Smooth muscle cell of the brain vasculature (primary cell): ENCODE data around the gene PDE9A.
"Not testable (repeated sequence)": the region's sequence is repeated elsewhere in the genome, so short reads cannot be mapped to it uniquely, and the experiment has no call there.

Source experiments
- DNase-seq: peaks from one replicate; pipeline ENCODE4 v3.0.0-alpha.2; 2012; ENCODE audit warnings: low read depth, low spot score

PDE9A gene

GRCh38 chr21:42705346-42705745 lies 51.9 kb downstream of the PDE9A start:
- no peak for DNase-seq

- DNase-seq: no peak
Observed at GRCh38 chr21:42705746-42706374, 52.4 kb downstream of the PDE9A start.

GRCh38 chr21:42706765-42707164 lies 53.3 kb downstream of the PDE9A start:
- no peak for DNase-seq

- no peak for DNase-seq
Observed at GRCh38 chr21:42707207-42707830, 53.9 kb downstream of the PDE9A start.

GRCh38 chr21:42708107-42708506 lies 54.7 kb downstream of the PDE9A start:
- DNase-seq: no peak

GRCh38 chr21:42708916-42709315 lies 55.5 kb downstream of the PDE9A start:
- DNase-seq: not testable (repeated sequence)

GRCh38 chr21:42711667-42712066 lies 58.2 kb downstream of the PDE9A start:
- DNase-seq: no peak

GRCh38 chr21:42715427-42715826 lies 62.0 kb downstream of the PDE9A start:
- DNase-seq: not testable (repeated sequence)

- no peak for DNase-seq
Observed at GRCh38 chr21:42716074-42716473, 62.7 kb downstream of the PDE9A start.

GRCh38 chr21:42720484-42720883 lies 67.1 kb downstream of the PDE9A start:
- not testable (repeated sequence) for DNase-seq

GRCh38 chr21:42721341-42721824 lies 68.0 kb downstream of the PDE9A start:
- no peak for DNase-seq

GRCh38 chr21:42722153-42722552 lies 68.7 kb downstream of the PDE9A start:
- DNase-seq: no peak

GRCh38 chr21:42722808-42723473 lies 69.5 kb downstream of the PDE9A start:
- DNase-seq: no peak

- DNase-seq: peak; percentile 41
Observed at GRCh38 chr21:42724226-42724920, 71.0 kb downstream of the PDE9A start.

GRCh38 chr21:42725416-42725930 lies 72.1 kb downstream of the PDE9A start:
- DNase-seq: no peak

GRCh38 chr21:42731264-42732032 lies 78.0 kb downstream of the PDE9A start:
- no peak for DNase-seq

GRCh38 chr21:42732033-42732410 lies 78.6 kb downstream of the PDE9A start:
- no peak for DNase-seq

GRCh38 chr21:42733037-42733627 lies 79.7 kb downstream of the PDE9A start:
- no peak for DNase-seq

- no peak for DNase-seq
Observed at GRCh38 chr21:42733874-42734273, 80.5 kb downstream of the PDE9A start.

GRCh38 chr21:42734323-42734971 lies 81.0 kb downstream of the PDE9A start:
- DNase-seq: no peak
